CD4-positive, alpha-beta memory T cell (primary cell): ENCODE measurements around the gene MTOR. TPM values are rescaled to one million over a fixed set of nuclear protein-coding genes. Genes with fewer than 3 reads are reported as not detected.
"Not testable (repeated sequence)": the region's sequence is repeated elsewhere in the genome, so short reads cannot be mapped to it uniquely, and the experiment has no call there.

Source experiments
- CTCF ChIA-PET: fragments of 350-600 bp; sonication (Branson Sonifier 250); formaldehyde crosslinking; loops from one replicate; lab custom pipeline; 2021; ENCODE audit warnings: inconsistent platforms; ENCODE audit not compliant: partially characterized antibody; lab: Charles Lee
- POLR2A ChIA-PET: fragments of 350-600 bp; sonication (Branson Sonifier 250); formaldehyde crosslinking; loops from one replicate; lab custom pipeline; 2021; ENCODE audit not compliant: partially characterized antibody; lab: Charles Lee
- DNase-seq, 5 donors: peaks; one replicate each; pipeline versions ENCODE4 v3.0.0 to v3.0.0-alpha.2; 2020 to 2022; ENCODE audit warnings: mixed read lengths in 1 of 5
- H3K27ac ChIP-seq: one replicate; pipeline ENCODE4 v1.7.0; 2013; ENCODE audit warnings: low read depth, low read length
- H3K27me3 ChIP-seq: 2 replicates; pipeline ENCODE4 v1.7.0; 2013; ENCODE audit warnings: mild to moderate bottlenecking, low read length, moderate library complexity; ENCODE audit not compliant: insufficient read depth
- H3K36me3 ChIP-seq: 2 replicates; pipeline ENCODE4 v1.7.0; 2013; ENCODE audit warnings: mild to moderate bottlenecking, low read length, moderate library complexity; ENCODE audit not compliant: insufficient read depth
- H3K4me1 ChIP-seq: 2 replicates; pipeline ENCODE4 v1.7.0; 2013; ENCODE audit warnings: mild to moderate bottlenecking, low read length, moderate library complexity; ENCODE audit not compliant: insufficient read depth
- H3K4me3 ChIP-seq, 2 donors: one replicate each; pipeline ENCODE4 v1.7.0; 2013; ENCODE audit warnings: low read length in 2 of 2, mild to moderate bottlenecking in 1 of 2
- H3K9me3 ChIP-seq, 2 donors: one replicate each; pipeline ENCODE4 v1.7.0; 2013; ENCODE audit warnings: low read length in 2 of 2, control low read depth in 1 of 2; ENCODE audit not compliant: control insufficient read depth in 1 of 2
- H3K27ac Mint-ChIP-seq, 7 donors: one replicate each; pipeline ENCODE4 v1.8.0; 2020 to 2021; ENCODE audit warnings: mixed read lengths in 7 of 7, mild to moderate bottlenecking in 6 of 7, inconsistent platforms in 3 of 7, moderate library complexity in 3 of 7
- H3K27me3 Mint-ChIP-seq, 2 donors: one replicate each; pipeline ENCODE4 v1.8.0; 2020 to 2021; ENCODE audit warnings: mixed read lengths in 2 of 2
- H3K36me3 Mint-ChIP-seq, 2 donors: one replicate each; pipeline ENCODE4 v1.8.0; 2020 to 2021; ENCODE audit warnings: mixed read lengths in 2 of 2, inconsistent platforms in 1 of 2, mild to moderate bottlenecking in 1 of 2
- H3K4me1 Mint-ChIP-seq, 4 donors: one replicate each; pipeline ENCODE4 v1.8.0; 2020 to 2021; ENCODE audit warnings: mixed read lengths in 4 of 4, mild to moderate bottlenecking in 1 of 4
- H3K4me3 Mint-ChIP-seq, 8 donors: one replicate each; pipeline ENCODE4 v1.8.0; 2020 to 2021; ENCODE audit warnings: mixed read lengths in 8 of 8, mild to moderate bottlenecking in 7 of 8, moderate library complexity in 6 of 8, inconsistent platforms in 3 of 8
- H3K9me3 Mint-ChIP-seq, 8 donors: one replicate each; pipeline ENCODE4 v1.8.0; 2020 to 2021; ENCODE audit warnings: mixed read lengths in 8 of 8, mild to moderate bottlenecking in 5 of 8, inconsistent platforms in 3 of 8, moderate library complexity in 1 of 8
- intact Hi-C: fragments of 100-400 bp; cut with micrococcal nuclease; formaldehyde crosslinking; loops from one replicate; pipeline ENCODE4 v1.15.1; 2023
- polyA plus RNA-seq, 2 donors: library from polyadenylated mRNA; unstranded; fragments of 300-500 nt; fragmentation: Illumina TruSeq; gene quantifications; one replicate each; pipeline ENCODE4 v1.2.3, GENCODE V29; 2021
- total RNA-seq, 2 experiments: library from RNA; stranded (reverse); gene quantifications; one replicate each; pipeline ENCODE4 v1.2.3, GENCODE V29; 2021

Gene MTOR
- total and polyA plus RNA-seq, 4 experiments from 2014 or later, result 3.4 to 46.8 (median 25.2) TPM

GRCh38 chr1:11272832-11273594 is 10.7 kb upstream of the MTOR start, which contains the start of gene UBIAD1:
TSS of gene UBIAD1 (plus strand) at chr1:11273198. CDS start at chr1:11273532, 334 bp downstream.
- H3K36me3 Mint-ChIP-seq, result peaks cover 12 to 28% of the 10 kb centered on the region in 2 donors
- H3K4me3 Mint-ChIP-seq, result peak within 1 kb of the TSS; percentile 91 to 98 (median 95)
- Histone ChIP-seq H3K9me3 (no peaks in the 10 kb centered on the region), H3K36me3 (no peaks in the 10 kb centered on the region), H3K27ac (peak within 1 kb of the TSS; percentile 88), H3K4me1 (peaks cover 41% of the 10 kb centered on the region), H3K27me3 (no peaks in the 10 kb centered on the region), H3K4me3 (peak within 1 kb of the TSS; percentile 90 to 99)
- peaks cover 0 to 1% (median 0%) of the 10 kb centered on the region in 8 donors for H3K9me3 Mint-ChIP-seq
- H3K4me1 Mint-ChIP-seq, result peaks cover 21 to 40% (median 30%) of the 10 kb centered on the region in 4 donors
- intact Hi-C loops, result loop anchor here (1.0 to 2.0 kb wide), 2 partner anchors 11 to 636 kb away; partner anchors contain the start of gene MTOR
- ChIA-PET POLR2A (interaction anchor here (0.9 to 3.5 kb wide), 10 partner anchors 9 to 530 kb away, joined by 3 to 53 read pairs (median 8); partner anchors contain the start of genes AGTRAP and MTOR), CTCF (interaction anchor here (0.6 to 1.6 kb wide), 3 partner anchors 10 to 410 kb away, joined by 4 to 5 read pairs (median 4); no protein-coding TSS in a partner anchor)
- H3K27me3 Mint-ChIP-seq, result no peaks in the 10 kb centered on the region
- H3K27ac Mint-ChIP-seq, result peak within 1 kb of the TSS; percentile 86 to 97 (median 95)
- peak; percentile 75 to 83 (median 80) for DNase-seq

- H3K9me3 ChIP-seq, result no peaks in the 10 kb centered on the region
- H3K27ac ChIP-seq, result no peak overlapping the region
- Mint-ChIP-seq H3K4me3 (peak overlapping the region; percentile 31 to 70 (median 60)), H3K27me3 (no peaks in the 10 kb centered on the region), H3K36me3 (peaks cover 12 to 25% of the 10 kb centered on the region in 2 donors), H3K9me3 (peaks cover 0 to 1% (median 0%) of the 10 kb centered on the region in 8 donors), H3K4me1 (peaks cover 21 to 37% (median 28%) of the 10 kb centered on the region in 4 donors), H3K27ac (peak overlapping the region in 3 of 7 donors; percentile 14 to 58 (median 19))
- DNase-seq, result no peak
- CTCF ChIA-PET, result interaction anchor here (1.3 to 1.6 kb wide), 2 partner anchors 10 to 11 kb away, joined by 4 to 5 read pairs; no protein-coding TSS in a partner anchor
- no peaks in the 10 kb centered on the region for H3K36me3 ChIP-seq
- no peak overlapping the region for H3K4me3 ChIP-seq
- intact Hi-C loops, result loop anchor here (2.0 kb wide), 1 partner anchor 636 kb away; no protein-coding TSS in a partner anchor
- H3K4me1 ChIP-seq, result peaks cover 38% of the 10 kb centered on the region
- POLR2A ChIA-PET, result interaction anchor here (1.3 to 3.5 kb wide), 7 partner anchors 10 to 463 kb away, joined by 3 to 53 read pairs (median 8); partner anchors contain the start of genes AGTRAP and MTOR
- H3K27me3 ChIP-seq, result no peaks in the 10 kb centered on the region
Observed at GRCh38 chr1:11272544-11272831, 10.1 kb upstream of the MTOR start.

- H3K4me1 Mint-ChIP-seq, result peaks cover 5 to 12% (median 7%) of the 10 kb centered on the region in 4 donors
- H3K36me3 Mint-ChIP-seq, DNase-seq, H3K4me3 ChIP-seq, intact Hi-C loops, H3K9me3 Mint-ChIP-seq, H3K27me3 Mint-ChIP-seq, H3K4me3 Mint-ChIP-seq, H3K27ac Mint-ChIP-seq, POLR2A ChIA-PET, H3K36me3 ChIP-seq, H3K9me3 ChIP-seq, H3K27me3 ChIP-seq, H3K27ac ChIP-seq: not testable (repeated sequence)
- CTCF ChIA-PET, result interaction anchor here (1.3 kb wide), 1 partner anchor 27 kb away, joined by 5 read pairs; no protein-coding TSS in a partner anchor
- peaks cover 11% of the 10 kb centered on the region for H3K4me1 ChIP-seq
Observed at GRCh38 chr1:11267350-11268337, 5.3 kb upstream of the MTOR start.

GRCh38 chr1:11266268-11267074 is 4.1 kb upstream of the MTOR start:
- H3K4me1 ChIP-seq, result peaks cover 11% of the 10 kb centered on the region
- Mint-ChIP-seq H3K27ac (no peak overlapping the region), H3K36me3 (peaks cover 0 to 7% of the 10 kb centered on the region in 2 donors), H3K4me1 (peaks cover 10 to 15% (median 11%) of the 10 kb centered on the region in 4 donors), H3K4me3 (no peak overlapping the region), H3K27me3 (no peaks in the 10 kb centered on the region), H3K9me3 (no peaks in the 10 kb centered on the region)
- CTCF ChIA-PET, result interaction anchor here (0.9 to 1.3 kb wide), 2 partner anchors 25 to 228 kb away, joined by 3 to 5 read pairs; no protein-coding TSS in a partner anchor
- no peak overlapping the region for H3K27ac ChIP-seq
- no peak overlapping the region for H3K4me3 ChIP-seq
- no peaks in the 10 kb centered on the region for H3K36me3 ChIP-seq
- POLR2A ChIA-PET, result no interaction called here
- DNase-seq, result no peak
- intact Hi-C loops, result no loop called here
- H3K9me3 ChIP-seq, result no peaks in the 10 kb centered on the region
- H3K27me3 ChIP-seq, result no peaks in the 10 kb centered on the region

- Histone ChIP-seq H3K36me3 (peaks cover 60% of the 10 kb centered on the region), H3K27me3 (no peaks in the 10 kb centered on the region), H3K27ac (no peak overlapping the region), H3K9me3 (no peaks in the 10 kb centered on the region), H3K4me3 (no peak overlapping the region), H3K4me1 (peaks cover 2% of the 10 kb centered on the region)
- no peaks in the 10 kb centered on the region for H3K27me3 Mint-ChIP-seq
- POLR2A ChIA-PET, result interaction anchor here (0.8 to 1.5 kb wide), 3 partner anchors 11 to 28 kb away, joined by 3 read pairs; no protein-coding TSS in a partner anchor
- no peak for DNase-seq
- intact Hi-C loops, result no loop called here
- peaks cover 49 to 66% of the 10 kb centered on the region in 2 donors for H3K36me3 Mint-ChIP-seq
- peaks cover 2 to 13% (median 8%) of the 10 kb centered on the region in 4 donors for H3K4me1 Mint-ChIP-seq
- no peak overlapping the region for H3K27ac Mint-ChIP-seq
- CTCF ChIA-PET, result interaction anchor here (2.0 to 2.2 kb wide), 2 partner anchors 9 to 386 kb away, joined by 4 to 7 read pairs; no protein-coding TSS in a partner anchor
- no peak overlapping the region for H3K4me3 Mint-ChIP-seq
- H3K9me3 Mint-ChIP-seq, result no peaks in the 10 kb centered on the region
Observed at GRCh38 chr1:11256299-11256698, 6.1 kb downstream of the MTOR start.

- Mint-ChIP-seq H3K36me3 (peaks cover 45 to 68% of the 10 kb centered on the region in 2 donors), H3K4me3 (no peak overlapping the region), H3K27ac (peak overlapping the region in 4 of 7 donors; percentile 3 to 63 (median 30)), H3K27me3 (no peaks in the 10 kb centered on the region), H3K4me1 (peaks cover 0 to 9% (median 2%) of the 10 kb centered on the region in 4 donors), H3K9me3 (no peaks in the 10 kb centered on the region)
- Histone ChIP-seq H3K9me3 (no peaks in the 10 kb centered on the region), H3K4me1 (peaks cover 1% of the 10 kb centered on the region), H3K36me3 (peaks cover 49% of the 10 kb centered on the region), H3K27ac (no peak overlapping the region), H3K27me3 (no peaks in the 10 kb centered on the region), H3K4me3 (no peak overlapping the region)
- POLR2A ChIA-PET, result interaction anchor here (3.9 kb wide), 1 partner anchor 9 kb away, joined by 19 read pairs; the partner anchor contains the start of gene MTOR
- CTCF ChIA-PET, result interaction anchor here (2.5 to 4.5 kb wide), 2 partner anchors 11 to 216 kb away, joined by 15 to 18 read pairs; no protein-coding TSS in a partner anchor
- intact Hi-C loops, result no loop called here
- DNase-seq, result no peak
Observed at GRCh38 chr1:11253226-11253625, 9.1 kb downstream of the MTOR start.
